Measurements from ENCODE around the gene CACNG4. TPM values are rescaled to one million over a fixed set of nuclear protein-coding genes. Genes with fewer than 3 reads are reported as not detected.

CACNG4 gene
- total RNA-seq, 2 experiments from 2014 or later: not detected

DNA sequence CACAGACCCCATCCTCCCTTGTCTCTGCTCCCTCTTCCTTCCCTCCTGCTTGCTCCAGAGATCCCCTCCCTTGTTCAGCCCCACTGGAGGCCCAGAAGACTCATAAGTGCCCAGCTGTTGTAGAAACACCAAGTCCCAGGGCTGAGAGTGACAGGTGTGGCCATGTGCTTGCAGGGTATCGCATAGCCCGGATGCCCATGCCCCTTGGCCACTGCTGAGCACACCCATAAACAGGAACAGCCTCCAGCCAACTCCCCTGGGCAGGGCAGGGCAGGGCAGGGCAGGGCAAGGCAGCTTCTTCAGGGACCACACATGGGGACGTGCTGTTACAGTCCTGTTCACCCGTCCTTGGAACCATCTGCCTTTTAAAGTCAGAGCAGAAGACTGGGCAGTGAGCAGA lies 81.9 kb downstream of the CACNG4 start:
- Histone ChIP-seq H3K4me1 (ENCODE audit: insufficient read depth, low read length, poor library complexity, severe bottlenecking) (no peaks in the 10 kb centered on the region), H3K4me2 (ENCODE audit: low read length) (no peak overlapping the region), H3K79me2 (ENCODE audit: insufficient read depth, low read depth, low read length) (no peaks in the 10 kb centered on the region), H3K36me3 (ENCODE audit: insufficient read depth, low read length) (no peaks in the 10 kb centered on the region), H2AFZ (ENCODE audit: low read length) (no peak overlapping the region), H4K20me1 (ENCODE audit: insufficient read depth, low read length) (no peaks in the 10 kb centered on the region), H3K9me3 (ENCODE audit: low read length) (peaks cover 13% of the 10 kb centered on the region; the same call in 1 of the 2 replicates), H3K4me3 (ENCODE audit: low read depth, low read length, poor library complexity, severe bottlenecking) (no peak overlapping the region), H3K9me2 (ENCODE audit: insufficient read depth, low read length) (no peaks in the 10 kb centered on the region), H3K27ac (ENCODE audit: low read depth, low read length, poor library complexity, severe bottlenecking) (no peak overlapping the region)
- intact Hi-C loops (cut with micrococcal nuclease; ENCODE audit: unreplicated experiment): no loop called here
- CTCF ChIA-PET (ENCODE audit: unreplicated experiment): no interaction called here
- POLR2A ChIA-PET: no interaction called here
- no peak for DNase-seq (ENCODE audit: low spot score)
- BruUV-seq (replicated peaks): no TSS peak
- no peak for TF ChIP-seq EZH2phosphoT487 (IDR thresholded peaks at IDR 0.05; ENCODE audit: borderline replicate concordance, low read depth, low read length)
- TF ChIP-seq, protein P1, sequence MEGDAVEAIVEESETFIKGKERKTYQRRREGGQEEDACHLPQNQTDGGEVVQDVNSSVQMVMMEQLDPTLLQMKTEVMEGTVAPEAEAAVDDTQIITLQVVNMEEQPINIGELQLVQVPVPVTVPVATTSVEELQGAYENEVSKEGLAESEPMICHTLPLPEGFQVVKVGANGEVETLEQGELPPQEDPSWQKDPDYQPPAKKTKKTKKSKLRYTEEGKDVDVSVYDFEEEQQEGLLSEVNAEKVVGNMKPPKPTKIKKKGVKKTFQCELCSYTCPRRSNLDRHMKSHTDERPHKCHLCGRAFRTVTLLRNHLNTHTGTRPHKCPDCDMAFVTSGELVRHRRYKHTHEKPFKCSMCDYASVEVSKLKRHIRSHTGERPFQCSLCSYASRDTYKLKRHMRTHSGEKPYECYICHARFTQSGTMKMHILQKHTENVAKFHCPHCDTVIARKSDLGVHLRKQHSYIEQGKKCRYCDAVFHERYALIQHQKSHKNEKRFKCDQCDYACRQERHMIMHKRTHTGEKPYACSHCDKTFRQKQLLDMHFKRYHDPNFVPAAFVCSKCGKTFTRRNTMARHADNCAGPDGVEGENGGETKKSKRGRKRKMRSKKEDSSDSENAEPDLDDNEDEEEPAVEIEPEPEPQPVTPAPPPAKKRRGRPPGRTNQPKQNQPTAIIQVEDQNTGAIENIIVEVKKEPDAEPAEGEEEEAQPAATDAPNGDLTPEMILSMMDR (conservative IDR thresholded peaks at IDR 0.05; ENCODE audit: low read length): no peak

DNA sequence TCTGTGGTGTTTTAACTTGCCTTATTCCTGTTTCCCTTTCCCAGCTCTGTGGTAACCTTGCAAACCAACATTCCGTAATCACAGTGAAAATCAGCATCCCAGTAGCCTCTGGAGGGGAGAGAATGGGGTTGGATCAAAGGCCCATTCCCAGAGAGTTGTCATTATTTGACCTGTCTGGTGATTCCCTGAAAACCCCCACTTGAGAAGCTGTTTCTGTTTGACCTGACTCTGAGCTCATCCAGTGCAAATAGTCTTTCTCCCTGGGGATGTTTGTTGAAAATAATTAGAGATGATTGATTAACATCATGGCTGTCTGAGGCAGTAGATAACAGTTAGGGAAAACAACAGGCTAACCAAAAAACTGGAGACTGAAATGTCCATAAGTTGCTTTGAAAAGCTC lies 82.9 kb downstream of the CACNG4 start:
- intact Hi-C loops (cut with micrococcal nuclease; ENCODE audit: unreplicated experiment): no loop called here
- peaks cover 13% of the 10 kb centered on the region; the same call in 1 of the 2 replicates for H3K9me3 ChIP-seq (ENCODE audit: low read length)
- CTCF ChIA-PET (ENCODE audit: unreplicated experiment): no interaction called here
- TF ChIP-seq EZH2phosphoT487 (IDR thresholded peaks at IDR 0.05; ENCODE audit: borderline replicate concordance, low read depth, low read length): no peak
- TF ChIP-seq, protein P1 (conservative IDR thresholded peaks at IDR 0.05; ENCODE audit: low read length): no peak
- H2AFZ ChIP-seq (ENCODE audit: low read length): no peak overlapping the region
- H3K4me2 ChIP-seq (ENCODE audit: low read length): no peak overlapping the region
- H3K4me3 ChIP-seq (ENCODE audit: low read depth, low read length, poor library complexity, severe bottlenecking): no peak overlapping the region
- DNase-seq (ENCODE audit: low spot score): no peak
- H4K20me1 ChIP-seq (ENCODE audit: insufficient read depth, low read length): no peaks in the 10 kb centered on the region
- POLR2A ChIA-PET: interaction anchor here (0.5 kb wide), 1 partner anchor 83 kb away, joined by 3 read pairs; the partner anchor contains the start of gene CACNG4
- no peaks in the 10 kb centered on the region for H3K9me2 ChIP-seq (ENCODE audit: insufficient read depth, low read length)
- no peaks in the 10 kb centered on the region for H3K4me1 ChIP-seq (ENCODE audit: insufficient read depth, low read length, poor library complexity, severe bottlenecking)
- BruUV-seq (replicated peaks): no TSS peak
- no peaks in the 10 kb centered on the region for H3K79me2 ChIP-seq (ENCODE audit: insufficient read depth, low read depth, low read length)
- no peaks in the 10 kb centered on the region for H3K36me3 ChIP-seq (ENCODE audit: insufficient read depth, low read length)
- H3K27ac ChIP-seq (ENCODE audit: low read depth, low read length, poor library complexity, severe bottlenecking): no peak overlapping the region

DNA sequence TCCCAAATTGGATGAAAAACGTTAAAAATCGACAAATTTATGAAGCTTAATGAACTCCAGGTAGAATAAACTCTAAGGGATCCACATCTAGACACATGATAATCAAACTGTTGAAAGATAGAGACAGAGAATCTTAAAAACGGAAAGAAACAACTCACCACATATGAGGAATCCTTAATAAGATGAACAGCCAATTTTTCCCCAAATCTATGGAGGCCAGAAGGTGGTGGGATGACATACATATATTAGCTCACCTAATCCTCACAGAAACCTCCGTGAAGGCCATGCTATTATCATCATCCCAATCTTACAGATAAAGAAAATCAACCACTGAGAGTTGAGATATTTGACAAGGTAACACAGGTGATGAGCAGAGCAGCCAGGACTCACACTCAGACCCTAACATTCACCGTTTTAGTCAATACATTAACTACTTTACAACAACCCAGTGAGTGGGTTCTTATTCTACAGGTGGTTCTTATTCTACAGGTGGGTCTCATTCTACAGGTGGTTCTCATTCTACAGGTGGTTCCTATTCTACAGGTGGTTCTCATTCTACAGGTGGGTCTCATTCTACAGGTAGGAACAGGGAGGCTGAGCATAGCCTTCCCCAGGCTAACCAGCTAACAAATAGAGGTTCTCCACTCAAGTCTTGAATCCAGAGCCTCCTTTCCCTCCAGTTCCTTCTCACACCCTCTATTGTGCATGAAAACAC lies 84.7 kb downstream of the CACNG4 start:
- Histone ChIP-seq H4K20me1 (ENCODE audit: insufficient read depth, low read length) (no peaks in the 10 kb centered on the region), H3K4me1 (ENCODE audit: insufficient read depth, low read length, poor library complexity, severe bottlenecking) (no peaks in the 10 kb centered on the region), H3K27ac (ENCODE audit: low read depth, low read length, poor library complexity, severe bottlenecking) (no peak overlapping the region), H3K9me3 (ENCODE audit: low read length) (peaks cover 13% of the 10 kb centered on the region; the same call in 1 of the 2 replicates), H2AFZ (ENCODE audit: low read length) (no peak overlapping the region), H3K79me2 (ENCODE audit: insufficient read depth, low read depth, low read length) (no peaks in the 10 kb centered on the region), H3K4me2 (ENCODE audit: low read length) (no peak overlapping the region), H3K4me3 (ENCODE audit: low read depth, low read length, poor library complexity, severe bottlenecking) (no peak overlapping the region), H3K36me3 (ENCODE audit: insufficient read depth, low read length) (no peaks in the 10 kb centered on the region), H3K9me2 (ENCODE audit: insufficient read depth, low read length) (no peaks in the 10 kb centered on the region)
- POLR2A ChIA-PET: no interaction called here
- DNase-seq (ENCODE audit: low spot score): no peak
- TF ChIP-seq EZH2phosphoT487 (IDR thresholded peaks at IDR 0.05; ENCODE audit: borderline replicate concordance, low read depth, low read length): no peak
- TF ChIP-seq, protein P1 (conservative IDR thresholded peaks at IDR 0.05; ENCODE audit: low read length): no peak
- CTCF ChIA-PET (ENCODE audit: unreplicated experiment): no interaction called here
- intact Hi-C loops (cut with micrococcal nuclease; ENCODE audit: unreplicated experiment): no loop called here
- BruUV-seq (replicated peaks): no TSS peak
